Activated T-helper 1 cell treated with anti-CD3 and anti-CD28 coated beads, Interleukin-12 subunit alpha, Interleukin-12 subunit beta, Interleukin-2, Interleukin-4 antibody, amounts not matched to agents 30 ng/mL and 10 ng/mL and 1 ng/mL, durations not matched to agents 14 hours and 24 hours and 36 hours (primary cell): ENCODE measurements around the gene EDEM3. TPM values are rescaled to one million over a fixed set of nuclear protein-coding genes. Genes with fewer than 3 reads are reported as not detected.
"Not testable (repeated sequence)": the region's sequence is repeated elsewhere in the genome, so short reads cannot be mapped to it uniquely, and the experiment has no call there.

Source experiments
- DNase-seq: peaks from one replicate; pipeline ENCODE4 v3.0.0; 2021; ENCODE audit warnings: low spot score
- H3K27ac Mint-ChIP-seq: one replicate; pipeline ENCODE4 v1.8.0; 2021; ENCODE audit warnings: mild to moderate bottlenecking, mixed read lengths
- H3K27me3 Mint-ChIP-seq: one replicate; pipeline ENCODE4 v1.8.0; 2022; ENCODE audit warnings: mild to moderate bottlenecking, moderate library complexity, mixed read lengths; ENCODE audit not compliant: insufficient read depth
- H3K36me3 Mint-ChIP-seq: one replicate; pipeline ENCODE4 v1.8.0; 2021; ENCODE audit warnings: low read depth, mixed read lengths
- H3K4me1 Mint-ChIP-seq: one replicate; pipeline ENCODE4 v1.8.0; 2021; ENCODE audit warnings: low read depth, mixed read lengths
- H3K4me3 Mint-ChIP-seq: one replicate; pipeline ENCODE4 v1.8.0; 2021; ENCODE audit warnings: mild to moderate bottlenecking, moderate library complexity, mixed read lengths
- H3K9me3 Mint-ChIP-seq: one replicate; pipeline ENCODE4 v1.8.0; 2021; ENCODE audit warnings: mixed read lengths
- intact Hi-C: fragments of 100-400 bp; cut with micrococcal nuclease; formaldehyde crosslinking; loops from one replicate; pipeline ENCODE4 v1.15.1; 2024
- total RNA-seq: library from RNA; stranded (reverse); gene quantifications from 2 replicates; pipeline ENCODE4 v1.2.3, GENCODE V29; 2022

EDEM3 gene
- total RNA-seq, 1 donor from 2014 or later, result 23.8 TPM

DNA sequence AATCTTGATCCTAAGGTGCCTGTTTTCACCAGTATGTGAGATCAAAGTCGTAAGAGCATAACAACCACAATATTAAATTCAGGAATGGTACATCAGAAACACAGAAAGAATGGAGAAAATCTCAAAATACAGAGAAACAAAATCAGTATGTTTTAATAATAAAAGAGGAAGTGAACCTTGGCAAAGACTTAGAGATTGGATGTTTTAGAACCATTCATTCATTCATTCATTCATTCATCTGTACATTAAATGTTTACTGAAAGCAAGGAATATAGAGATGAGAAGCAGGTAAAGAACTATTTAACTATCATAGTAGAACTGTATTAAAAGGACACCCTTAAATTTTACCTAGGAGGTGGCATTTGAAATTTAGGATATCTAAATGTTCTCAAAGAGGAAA, 55.7 kb downstream of the EDEM3 start:
- H3K36me3 Mint-ChIP-seq, result peaks cover 39% of the 10 kb centered on the region
- H3K27ac Mint-ChIP-seq, result no peak overlapping the region
- no peak overlapping the region for H3K4me3 Mint-ChIP-seq
- H3K9me3 Mint-ChIP-seq, result no peaks in the 10 kb centered on the region
- no peak for DNase-seq
- H3K27me3 Mint-ChIP-seq, result no peaks in the 10 kb centered on the region
- intact Hi-C loops, result loop anchor here (10.0 kb wide), 2 partner anchors 314 to 624 kb away; partner anchors contain the start of gene C1orf21
- H3K4me1 Mint-ChIP-seq, result peaks cover 9% of the 10 kb centered on the region

DNA sequence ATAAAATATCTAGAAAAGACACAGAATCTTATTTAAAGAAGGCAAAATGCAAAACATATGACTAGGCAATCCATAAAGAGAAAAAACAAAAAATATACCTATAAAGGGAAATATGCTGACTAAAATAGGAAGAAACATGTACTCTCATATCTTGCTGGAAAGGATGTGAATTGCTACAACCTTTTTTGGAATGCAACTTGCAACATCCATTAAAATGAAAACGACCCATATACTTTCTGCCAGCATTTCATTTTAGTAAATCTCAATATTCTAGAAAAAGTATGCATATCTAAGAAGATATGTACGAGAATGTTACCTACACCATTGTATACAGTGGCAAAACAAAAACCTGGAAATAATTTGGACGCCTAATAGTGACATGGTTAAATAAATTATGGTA, 56.6 kb downstream of the EDEM3 start:
- Mint-ChIP-seq H3K27me3 (no peaks in the 10 kb centered on the region), H3K9me3 (no peaks in the 10 kb centered on the region), H3K36me3 (peaks cover 37% of the 10 kb centered on the region), H3K4me1 (peaks cover 9% of the 10 kb centered on the region), H3K4me3 (no peak overlapping the region), H3K27ac (no peak overlapping the region)
- intact Hi-C loops, result loop anchor here (10.0 kb wide), 2 partner anchors 313 to 623 kb away; partner anchors contain the start of gene C1orf21
- no peak for DNase-seq

DNA sequence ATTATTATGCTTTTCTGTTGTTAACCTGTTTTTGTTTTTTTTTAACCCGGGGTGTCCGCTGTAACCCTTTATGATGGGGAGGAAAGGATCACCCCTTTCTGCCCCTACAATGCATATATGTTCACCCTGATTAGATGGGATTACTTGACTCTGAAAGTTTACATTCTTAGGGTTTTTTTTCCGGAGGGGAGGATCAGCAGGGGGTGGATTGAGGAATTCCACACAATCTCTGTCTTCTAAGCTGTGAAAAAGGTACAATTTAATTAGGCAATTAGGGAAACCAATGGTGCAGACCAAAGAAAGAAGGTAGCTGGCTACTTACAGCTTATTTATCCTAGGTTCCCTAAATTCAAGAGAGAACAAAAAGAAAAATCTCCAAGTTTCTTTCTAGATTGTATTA, 58.3 kb downstream of the EDEM3 start:
- no peak overlapping the region for H3K27ac Mint-ChIP-seq
- no peaks in the 10 kb centered on the region for H3K27me3 Mint-ChIP-seq
- intact Hi-C loops, result loop anchor here (10.0 kb wide), 2 partner anchors 312 to 622 kb away; partner anchors contain the start of gene C1orf21
- peaks cover 29% of the 10 kb centered on the region for H3K36me3 Mint-ChIP-seq
- H3K9me3 Mint-ChIP-seq, result no peaks in the 10 kb centered on the region
- peaks cover 9% of the 10 kb centered on the region for H3K4me1 Mint-ChIP-seq
- no peak for DNase-seq
- H3K4me3 Mint-ChIP-seq, result no peak overlapping the region

DNA sequence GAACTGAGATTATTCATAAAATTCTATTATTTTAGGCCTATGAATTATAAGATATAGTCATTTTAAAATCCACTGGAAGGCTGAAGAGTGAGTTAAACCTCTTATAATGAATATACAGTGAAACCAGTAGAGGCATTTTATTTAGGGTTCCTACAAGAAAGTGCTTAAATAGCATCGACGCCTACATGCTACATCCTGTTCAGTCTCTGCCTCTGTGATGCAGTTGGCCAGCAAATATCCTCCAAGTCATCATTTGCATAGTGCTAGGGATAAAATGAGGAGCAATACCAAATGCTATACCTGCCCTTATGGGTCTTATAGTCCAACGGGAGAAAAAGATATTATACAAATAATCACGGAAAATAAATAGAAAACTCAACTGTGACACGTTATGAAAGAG, 59.6 kb downstream of the EDEM3 start:
- no peaks in the 10 kb centered on the region for H3K9me3 Mint-ChIP-seq
- intact Hi-C loops, result loop anchor here (10.0 kb wide), 2 partner anchors 310 to 620 kb away; partner anchors contain the start of gene C1orf21
- H3K4me1 Mint-ChIP-seq, result peaks cover 9% of the 10 kb centered on the region
- DNase-seq, result no peak
- H3K36me3 Mint-ChIP-seq, result peaks cover 23% of the 10 kb centered on the region
- no peak overlapping the region for H3K4me3 Mint-ChIP-seq
- H3K27me3 Mint-ChIP-seq, result no peaks in the 10 kb centered on the region
- no peak overlapping the region for H3K27ac Mint-ChIP-seq

DNA sequence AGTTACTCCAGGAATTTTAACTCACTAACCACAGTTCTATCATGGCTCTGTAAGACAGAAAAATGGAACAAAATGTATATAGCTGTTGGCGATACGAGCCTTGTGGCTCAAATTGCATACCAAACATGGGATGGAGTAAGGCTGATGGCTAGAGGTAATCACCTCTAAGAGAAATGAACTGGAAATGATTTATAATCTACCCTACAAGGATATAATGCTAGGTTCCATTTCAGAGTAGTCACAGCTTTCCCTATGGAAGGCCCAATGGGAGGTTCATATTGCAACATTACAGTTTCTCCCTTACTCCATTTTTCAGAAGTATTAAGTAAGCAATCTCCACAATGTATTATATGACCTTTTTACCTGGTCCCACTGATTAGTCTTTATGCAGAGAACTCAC, 61.6 kb downstream of the EDEM3 start:
- Mint-ChIP-seq H3K27me3 (no peaks in the 10 kb centered on the region), H3K4me1 (peaks cover 9% of the 10 kb centered on the region), H3K9me3 (no peaks in the 10 kb centered on the region), H3K4me3 (no peak overlapping the region), H3K27ac (no peak overlapping the region), H3K36me3 (peaks cover 14% of the 10 kb centered on the region)
- no peak for DNase-seq
- intact Hi-C loops, result loop anchor here (5.0 to 10.0 kb wide), 3 partner anchors 289 to 618 kb away; partner anchors contain the start of gene C1orf21

DNA sequence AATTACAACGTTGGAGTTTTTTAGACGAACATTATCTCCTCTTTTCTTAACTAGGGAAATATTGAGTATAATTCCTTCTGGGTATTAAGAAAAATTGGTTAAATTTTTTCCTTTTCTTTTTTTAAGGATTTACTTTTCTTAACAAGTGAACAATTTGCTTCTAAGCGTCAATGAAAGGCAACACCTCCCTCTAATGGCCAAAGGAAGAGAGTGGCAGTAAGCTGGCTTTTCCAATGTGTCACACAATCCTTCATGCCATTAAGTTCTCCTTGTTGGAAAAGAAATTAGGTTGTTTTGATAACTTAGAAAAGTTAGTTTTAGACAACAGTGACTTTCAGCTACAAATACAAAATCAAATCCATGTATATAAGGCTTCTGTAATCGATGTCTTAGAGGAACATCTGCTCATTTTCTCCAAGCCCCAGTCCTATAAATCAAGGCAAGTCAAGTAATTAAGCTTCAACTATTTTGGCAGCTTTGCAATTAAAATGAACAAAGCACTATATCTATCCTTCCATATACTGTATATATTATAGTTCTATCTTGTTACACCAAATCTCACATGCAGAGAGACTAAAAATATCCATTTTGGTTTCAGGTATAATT, 62.8 kb downstream of the EDEM3 start:
- H3K36me3 Mint-ChIP-seq, result peaks cover 14% of the 10 kb centered on the region
- intact Hi-C loops, result loop anchor here (5.0 to 10.0 kb wide), 3 partner anchors 290 to 617 kb away; partner anchors contain the start of gene C1orf21
- H3K27me3 Mint-ChIP-seq, result no peaks in the 10 kb centered on the region
- no peak overlapping the region for H3K4me3 Mint-ChIP-seq
- no peak for DNase-seq
- H3K4me1 Mint-ChIP-seq, result peaks cover 9% of the 10 kb centered on the region
- no peaks in the 10 kb centered on the region for H3K9me3 Mint-ChIP-seq
- H3K27ac Mint-ChIP-seq, result no peak overlapping the region

DNA sequence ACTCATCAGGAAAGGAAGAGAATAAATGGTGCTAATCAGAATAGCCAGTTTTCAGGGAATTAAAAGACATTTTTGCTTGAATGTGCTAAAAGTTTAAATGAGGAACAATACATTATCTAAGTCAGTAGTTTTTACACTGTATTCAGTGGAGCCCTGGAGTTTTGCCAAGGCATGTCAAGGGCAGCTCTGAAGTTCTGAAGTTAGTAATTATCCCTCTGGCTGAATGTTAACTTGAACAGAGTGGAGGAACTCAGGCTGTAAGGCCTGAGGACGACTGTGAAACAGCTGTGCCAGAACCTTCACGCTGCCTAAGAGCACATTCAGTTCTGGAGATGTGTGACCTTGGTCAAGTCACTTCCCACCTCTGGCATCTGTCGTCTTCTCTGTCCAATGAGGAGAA, 68.1 kb downstream of the EDEM3 start:
- H3K27ac Mint-ChIP-seq, result no peak overlapping the region
- no peaks in the 10 kb centered on the region for H3K36me3 Mint-ChIP-seq
- H3K9me3 Mint-ChIP-seq, result peaks cover 3% of the 10 kb centered on the region
- intact Hi-C loops, result no loop called here
- H3K4me3 Mint-ChIP-seq, result no peak overlapping the region
- H3K27me3 Mint-ChIP-seq, result peaks cover 7% of the 10 kb centered on the region
- no peak for DNase-seq
- no peaks in the 10 kb centered on the region for H3K4me1 Mint-ChIP-seq

DNA sequence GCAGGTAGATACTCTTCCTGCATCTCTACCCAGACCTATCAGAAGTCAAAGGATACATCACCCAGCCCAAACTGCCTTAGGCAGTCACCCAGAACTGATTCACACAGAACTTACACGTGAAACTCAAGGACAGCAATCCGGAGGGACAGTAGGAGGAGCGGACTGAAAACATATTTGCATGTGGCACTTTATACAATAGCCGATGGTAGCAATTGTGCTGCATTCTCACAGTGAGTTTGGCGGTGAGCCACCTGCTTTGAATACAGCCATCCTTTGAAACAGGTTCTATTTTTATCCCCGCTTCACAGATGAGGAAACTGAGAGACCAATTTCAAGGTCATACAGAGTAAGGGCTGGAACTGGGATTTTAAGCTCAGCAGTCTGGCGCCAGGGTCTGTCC, 69.5 kb downstream of the EDEM3 start:
- no peaks in the 10 kb centered on the region for H3K4me1 Mint-ChIP-seq
- no peaks in the 10 kb centered on the region for H3K36me3 Mint-ChIP-seq
- DNase-seq, result no peak
- H3K27ac Mint-ChIP-seq, result no peak overlapping the region
- intact Hi-C loops, result no loop called here
- H3K27me3 Mint-ChIP-seq, result peaks cover 11% of the 10 kb centered on the region
- H3K9me3 Mint-ChIP-seq, result peaks cover 8% of the 10 kb centered on the region
- H3K4me3 Mint-ChIP-seq, result no peak overlapping the region

DNA sequence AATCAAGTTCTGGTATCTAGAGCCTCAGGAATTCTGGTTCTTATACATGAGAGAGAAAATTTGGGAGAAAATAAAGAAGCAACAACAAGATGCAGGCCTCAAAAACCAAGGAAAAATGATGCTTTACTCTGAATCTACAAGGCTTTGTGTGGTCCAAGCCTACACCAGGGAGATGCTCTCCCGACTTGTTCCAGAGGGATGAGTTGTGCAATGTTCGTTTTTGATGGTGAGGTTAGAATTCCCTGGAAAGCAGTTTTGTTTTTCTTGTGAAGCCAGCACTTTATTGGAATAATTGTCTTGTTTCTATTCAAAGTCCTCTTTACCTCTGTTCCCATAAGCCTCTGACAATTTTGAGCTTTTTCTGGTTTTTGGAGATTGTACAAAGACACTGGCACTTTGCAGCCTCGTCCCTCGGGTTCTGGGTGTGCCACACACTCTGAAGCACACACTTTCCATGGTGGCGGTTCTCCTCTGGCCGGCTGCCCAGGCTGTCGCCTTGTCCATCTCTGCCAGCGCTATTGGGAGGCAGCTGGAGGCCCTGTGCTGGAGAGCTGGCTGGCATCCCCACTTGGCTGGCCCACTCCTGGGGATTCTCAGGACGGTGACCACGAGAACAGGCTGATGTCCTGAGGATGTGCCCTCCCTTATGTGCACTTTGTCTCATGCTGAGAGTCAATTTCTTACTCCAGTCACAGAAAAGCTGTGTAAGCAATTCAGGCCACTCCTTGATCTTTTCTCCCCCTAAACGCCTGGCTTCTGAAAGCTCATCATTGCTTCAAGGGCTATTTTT, 70.2 kb downstream of the EDEM3 start:
- Mint-ChIP-seq H3K36me3 (no peaks in the 10 kb centered on the region), H3K27ac (no peak overlapping the region), H3K27me3 (peaks cover 11% of the 10 kb centered on the region), H3K4me1 (no peaks in the 10 kb centered on the region), H3K9me3 (peaks cover 8% of the 10 kb centered on the region), H3K4me3 (no peak overlapping the region)
- intact Hi-C loops, result no loop called here
- no peak for DNase-seq

DNA sequence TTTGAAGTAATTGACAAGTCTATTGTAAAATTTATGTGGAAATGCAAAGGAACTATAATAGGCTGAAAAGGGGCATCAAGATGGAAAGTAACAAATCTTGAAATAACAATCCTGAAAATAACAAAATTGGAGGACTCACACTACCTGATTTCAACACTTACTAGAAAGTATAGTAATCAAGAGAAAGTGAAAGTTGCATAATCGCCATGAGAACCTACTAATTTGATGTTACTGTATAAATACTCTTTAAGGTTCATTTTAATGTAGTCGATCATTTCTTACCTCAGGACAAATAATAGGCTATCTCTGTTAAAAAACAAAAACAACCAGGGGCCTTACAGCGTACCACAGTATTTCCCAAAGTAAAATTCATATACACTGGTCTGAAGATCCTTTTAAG, 71.7 kb downstream of the EDEM3 start:
- Mint-ChIP-seq H3K27me3 (peaks cover 11% of the 10 kb centered on the region), H3K4me1 (no peaks in the 10 kb centered on the region), H3K4me3 (no peak overlapping the region), H3K36me3 (no peaks in the 10 kb centered on the region), H3K9me3 (peaks cover 13% of the 10 kb centered on the region), H3K27ac (no peak overlapping the region)
- no peak for DNase-seq
- intact Hi-C loops, result no loop called here

DNA sequence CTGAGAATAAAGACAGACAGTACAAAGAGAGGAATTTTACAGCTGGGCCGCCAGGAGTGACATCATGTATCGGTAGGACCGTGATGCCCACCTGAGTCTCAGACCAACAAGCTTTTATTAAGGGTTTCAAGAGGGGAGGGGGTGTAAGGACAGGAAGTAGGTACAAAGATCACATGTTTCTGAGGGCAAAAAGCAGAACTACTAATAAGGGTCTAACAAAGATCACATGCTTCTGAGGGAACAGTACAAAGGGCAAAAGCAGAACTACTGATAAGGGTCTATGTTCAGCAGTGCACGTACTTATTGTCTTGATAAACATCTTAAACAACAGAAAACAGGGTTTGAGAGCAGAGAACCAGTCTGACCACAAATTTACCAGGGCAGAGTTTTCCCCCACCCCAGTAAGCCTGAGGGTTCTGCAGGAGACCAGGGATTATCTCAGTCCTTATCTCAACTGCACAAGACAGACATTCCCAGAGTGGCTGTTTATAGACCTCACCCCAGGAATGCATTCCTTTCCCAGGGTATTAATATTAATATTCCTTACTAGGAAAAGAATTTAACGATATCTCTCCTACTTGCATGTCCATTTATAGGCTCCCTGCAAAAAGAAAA, 73.9 kb downstream of the EDEM3 start:
- H3K27ac Mint-ChIP-seq, H3K4me3 Mint-ChIP-seq, intact Hi-C loops, H3K4me1 Mint-ChIP-seq, H3K36me3 Mint-ChIP-seq, DNase-seq: not testable (repeated sequence)
- peaks cover 13% of the 10 kb centered on the region for H3K9me3 Mint-ChIP-seq
- H3K27me3 Mint-ChIP-seq, result peaks cover 18% of the 10 kb centered on the region

DNA sequence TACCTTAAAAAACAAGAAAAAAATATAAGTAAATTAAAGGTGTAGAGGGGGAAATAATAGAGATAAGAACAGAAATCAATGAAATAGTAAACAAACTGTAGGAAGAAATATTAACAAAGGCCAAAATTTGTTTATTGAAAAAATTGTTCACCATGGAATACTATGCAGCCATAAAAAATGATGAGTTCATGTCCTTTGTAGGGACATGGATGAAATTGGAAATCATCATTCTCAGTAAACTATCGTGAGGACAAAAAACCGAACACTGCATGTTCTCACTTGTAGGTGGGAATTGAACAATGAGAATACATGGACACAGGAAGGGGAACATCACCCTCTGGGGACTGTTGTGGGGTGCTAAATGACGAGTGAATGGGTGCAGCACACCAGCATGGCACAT, 75.2 kb downstream of the EDEM3 start:
- H3K4me1 Mint-ChIP-seq, H3K27ac Mint-ChIP-seq, DNase-seq, intact Hi-C loops, H3K36me3 Mint-ChIP-seq, H3K4me3 Mint-ChIP-seq: not testable (repeated sequence)
- H3K27me3 Mint-ChIP-seq, result peaks cover 20% of the 10 kb centered on the region
- peaks cover 13% of the 10 kb centered on the region for H3K9me3 Mint-ChIP-seq

DNA sequence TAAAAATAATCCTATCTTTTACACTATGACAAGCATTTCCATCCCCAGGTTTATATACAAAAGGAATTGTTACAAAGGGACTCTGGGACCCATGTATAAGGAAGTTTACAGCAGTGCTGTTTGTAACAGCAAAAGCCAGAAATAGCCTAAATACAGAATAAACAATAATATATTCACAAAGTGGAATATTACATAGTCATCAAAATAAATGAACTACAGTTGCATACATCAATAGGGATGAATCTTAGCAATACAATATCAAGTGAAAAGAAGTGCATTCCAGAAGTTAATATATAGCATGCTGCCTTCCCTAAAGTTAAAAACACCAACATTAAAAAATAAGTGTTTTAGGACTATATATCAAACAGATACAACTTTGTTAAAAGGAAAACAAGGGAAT, 77.3 kb downstream of the EDEM3 start:
- H3K9me3 Mint-ChIP-seq, result peaks cover 13% of the 10 kb centered on the region
- H3K27me3 Mint-ChIP-seq, result peaks cover 21% of the 10 kb centered on the region
- intact Hi-C loops, result no loop called here
- DNase-seq, result no peak
- no peaks in the 10 kb centered on the region for H3K4me1 Mint-ChIP-seq
- no peaks in the 10 kb centered on the region for H3K36me3 Mint-ChIP-seq
- H3K27ac Mint-ChIP-seq, result no peak overlapping the region
- H3K4me3 Mint-ChIP-seq, result no peak overlapping the region
